DMS153 treated with DMSO at 0.1 percent for 48 hours (cell line): ENCODE measurements around the gene RFX7.
"Not testable (repeated sequence)": the region's sequence is repeated elsewhere in the genome, so short reads cannot be mapped to it uniquely, and the experiment has no call there.

ENCODE experiments used
- DNase-seq: peaks from one replicate; lab custom pipeline; 2025; ENCODE audit not compliant: unreplicated experiment; lab: John Stamatoyannopoulos, UW

Gene RFX7

GRCh38 chr15:56243163-56244037 lies at the start of gene RFX7:
TSS of gene RFX7 (minus strand) at chr15:56243879. CDS start at chr15:56243285, 594 bp downstream.
- DNase-seq: no peak

- no peak for DNase-seq
Measured at GRCh38 chr15:56292546-56293316, 49.1 kb upstream of the RFX7 start.

- DNase-seq: no peak
Measured at GRCh38 chr15:56291741-56292140, 48.1 kb upstream of the RFX7 start.

GRCh38 chr15:56286213-56286612 lies 42.5 kb upstream of the RFX7 start:
- no peak for DNase-seq

GRCh38 chr15:56281145-56281544 lies 37.5 kb upstream of the RFX7 start:
- no peak for DNase-seq

- no peak for DNase-seq
Measured at GRCh38 chr15:56273724-56274123, 30.0 kb upstream of the RFX7 start.

- DNase-seq: no peak
Measured at GRCh38 chr15:56272454-56272853, 28.8 kb upstream of the RFX7 start.

GRCh38 chr15:56266465-56266864 lies 22.8 kb upstream of the RFX7 start:
- DNase-seq: not testable (repeated sequence)

- DNase-seq: no peak
Measured at GRCh38 chr15:56261854-56262509, 18.3 kb upstream of the RFX7 start.

- not testable (repeated sequence) for DNase-seq
Measured at GRCh38 chr15:56257306-56257705, 13.6 kb upstream of the RFX7 start.

GRCh38 chr15:56254265-56254664 lies 10.6 kb upstream of the RFX7 start:
- no peak for DNase-seq

GRCh38 chr15:56252386-56252785 lies 8.7 kb upstream of the RFX7 start:
- DNase-seq: no peak

GRCh38 chr15:56251315-56252095 lies 7.8 kb upstream of the RFX7 start:
- DNase-seq: no peak

GRCh38 chr15:56250626-56251025 lies 6.9 kb upstream of the RFX7 start:
- no peak for DNase-seq

- DNase-seq: no peak
Measured at GRCh38 chr15:56249092-56249491, 5.4 kb upstream of the RFX7 start.

- DNase-seq: no peak
Measured at GRCh38 chr15:56248311-56248992, 4.8 kb upstream of the RFX7 start.

- no peak for DNase-seq
Measured at GRCh38 chr15:56247266-56247665, 3.6 kb upstream of the RFX7 start.

- peak; percentile 62 for DNase-seq
Measured at GRCh38 chr15:56245871-56246814, 2.5 kb upstream of the RFX7 start.
